GM21447 (cell line): ENCODE data around the gene FOSL1.

Source experiments
- ATAC-seq: cut with Tn5 transposase; IDR thresholded peaks from one replicate; pipeline ENCODE4 v1.9.1; 2021; ENCODE audit not compliant: unreplicated experiment

The FOSL1 gene

GRCh38 chr11:65919573-65920371 is 19.6 kb upstream of the FOSL1 start:
- ATAC-seq, result peak; percentile 31

- peak; percentile 85 for ATAC-seq
Measured at GRCh38 chr11:65919141-65919572, 19.0 kb upstream of the FOSL1 start, which contains the start of gene DRAP1. TSS of gene DRAP1 (plus strand) at chr11:65919426. CDS start at chr11:65919502, 76 bp downstream.

GRCh38 chr11:65918211-65919140 is 18.3 kb upstream of the FOSL1 start, which contains the start of gene C11orf68:
TSS of gene C11orf68 (minus strand) at chr11:65919062. CDS start at chr11:65919031, 31 bp downstream.
- ATAC-seq, result peak; percentile 50

- ATAC-seq, result no peak
Measured at GRCh38 chr11:65917434-65918210, 17.4 kb upstream of the FOSL1 start.

- ATAC-seq, result no peak
Measured at GRCh38 chr11:65917077-65917433, 16.9 kb upstream of the FOSL1 start.

- ATAC-seq, result no peak
Measured at GRCh38 chr11:65916391-65916790, 16.2 kb upstream of the FOSL1 start.

- no peak for ATAC-seq
Measured at GRCh38 chr11:65915821-65916251, 15.6 kb upstream of the FOSL1 start.

GRCh38 chr11:65915101-65915820 is 15.1 kb upstream of the FOSL1 start:
- ATAC-seq, result no peak

- ATAC-seq, result no peak
Measured at GRCh38 chr11:65912845-65913244, 12.7 kb upstream of the FOSL1 start.

- ATAC-seq, result no peak
Measured at GRCh38 chr11:65911682-65912568, 11.7 kb upstream of the FOSL1 start.

- no peak for ATAC-seq
Measured at GRCh38 chr11:65907878-65908277, 7.7 kb upstream of the FOSL1 start.

GRCh38 chr11:65906602-65907001 is 6.4 kb upstream of the FOSL1 start:
- ATAC-seq, result no peak

- no peak for ATAC-seq
Measured at GRCh38 chr11:65903715-65904114, 3.5 kb upstream of the FOSL1 start.

- no peak for ATAC-seq
Measured at GRCh38 chr11:65903068-65903481, 2.9 kb upstream of the FOSL1 start.

- ATAC-seq, result no peak
Measured at GRCh38 chr11:65900899-65901180, 652 bp upstream of the FOSL1 start.

- ATAC-seq, result no peak
Measured at GRCh38 chr11:65899356-65900124, 648 bp downstream of the FOSL1 start.

GRCh38 chr11:65898656-65899355 is 1.4 kb downstream of the FOSL1 start:
- no peak for ATAC-seq

- ATAC-seq, result no peak
Measured at GRCh38 chr11:65897020-65897471, 3.1 kb downstream of the FOSL1 start.
